ENCODE data around the gene ANP32B. TPM values are rescaled to one million over a fixed set of nuclear protein-coding genes. Genes with fewer than 3 reads are reported as not detected.

ANP32B gene
- total and polyA plus RNA-seq, 9 donors, result 18.6 to 198 (median 159) TPM

DNA sequence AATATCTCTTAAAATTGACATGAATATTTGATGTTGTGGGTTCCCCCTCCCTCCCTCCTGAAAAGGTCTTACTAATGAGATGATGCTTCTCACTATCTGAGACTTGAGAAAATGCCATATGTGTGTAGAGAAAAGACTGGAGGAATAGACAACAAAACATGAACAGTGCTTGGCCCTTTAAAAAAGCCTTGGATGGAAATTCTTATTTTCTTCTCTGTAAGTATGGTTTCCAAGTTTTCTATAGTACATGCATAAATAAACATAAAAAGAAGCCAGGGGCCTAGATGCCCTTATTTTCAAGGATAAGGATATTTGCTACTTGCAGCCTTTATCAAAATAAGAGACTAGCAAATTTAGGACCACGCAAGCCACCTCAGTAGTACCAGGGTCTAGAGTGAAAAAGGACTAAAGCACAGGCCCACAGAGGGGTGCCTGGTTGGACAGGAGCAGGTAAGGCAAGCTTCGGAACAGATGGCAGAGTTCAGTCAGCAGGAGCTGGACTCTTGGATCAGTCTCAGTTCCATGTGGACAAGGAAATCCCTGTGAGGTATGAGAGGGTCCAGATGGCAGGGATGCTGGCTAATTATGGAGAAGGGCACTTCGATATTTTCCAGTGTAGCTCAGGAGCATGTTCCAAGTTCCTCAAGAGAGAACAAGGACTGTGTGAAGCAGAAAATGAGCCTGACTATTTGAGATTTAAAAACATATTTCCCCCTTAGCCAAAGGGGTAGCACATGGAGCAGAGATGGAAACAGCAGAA lies 4.6 kb upstream of the ANP32B start:
- H3K27me3 ChIP-seq (ENCODE audit: control insufficient read depth, insufficient read depth, low read length), result no peaks in the 10 kb centered on the region
- H3K36me3 ChIP-seq (ENCODE audit: control insufficient read depth, insufficient read depth, low read length), result no peaks in the 10 kb centered on the region
- 83% methylated on average over 2 of the region's 3 CpGs for WGBS (ENCODE audit: insufficient coverage)
- no peak for DNase-seq
- H3K27ac ChIP-seq (ENCODE audit: low read length), result no peak overlapping the region
- H3K9me3 ChIP-seq (replicated peaks; ENCODE audit: control insufficient read depth, low read depth, low read length), result no peaks in the 10 kb centered on the region
- H3K4me3 ChIP-seq (ENCODE audit: low read length), result no peak overlapping the region
- H3K4me1 ChIP-seq (ENCODE audit: control insufficient read depth, insufficient read depth, low read length), result peaks cover 17% of the 10 kb centered on the region

DNA sequence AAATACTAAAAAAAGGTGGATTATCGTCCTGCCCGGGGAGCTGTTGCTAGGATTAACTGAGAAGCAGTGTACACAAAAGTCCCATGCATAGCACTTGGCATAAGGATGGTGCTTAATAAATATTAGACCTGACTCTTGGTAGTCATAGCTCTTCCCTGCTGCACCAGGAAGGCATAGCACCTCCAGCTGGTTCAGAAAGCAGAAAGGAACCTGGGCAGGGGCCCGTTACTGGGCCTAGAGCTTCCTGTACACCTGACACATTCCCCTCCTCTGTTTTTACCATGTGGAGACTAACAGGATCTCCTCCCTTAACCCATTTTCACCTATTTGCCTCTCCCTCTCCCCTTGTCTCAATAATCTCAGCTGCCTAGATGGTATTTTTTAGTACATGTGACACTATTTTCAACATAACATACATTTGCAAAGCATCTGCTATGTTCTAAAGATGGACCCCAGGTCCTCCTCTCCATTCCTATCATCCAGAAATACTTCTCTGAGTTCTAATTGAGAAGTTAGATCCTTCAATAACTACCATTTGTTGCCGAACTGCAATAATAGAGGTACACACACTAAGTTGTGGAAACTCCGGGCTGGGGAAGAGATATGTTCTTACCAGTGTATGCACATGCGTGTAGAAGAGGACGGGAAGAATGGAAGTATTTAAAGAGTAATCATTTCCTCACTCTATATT lies 3.2 kb upstream of the ANP32B start:
- H3K36me3 ChIP-seq (ENCODE audit: control insufficient read depth, insufficient read depth, low read length), result no peaks in the 10 kb centered on the region
- no peak overlapping the region for H3K27ac ChIP-seq (ENCODE audit: low read length)
- no peak overlapping the region for H3K4me3 ChIP-seq (ENCODE audit: low read length)
- no peak for DNase-seq
- H3K4me1 ChIP-seq (ENCODE audit: control insufficient read depth, insufficient read depth, low read length), result peaks cover 17% of the 10 kb centered on the region
- H3K27me3 ChIP-seq (ENCODE audit: control insufficient read depth, insufficient read depth, low read length), result no peaks in the 10 kb centered on the region
- 80% methylated on average over 1 of the region's 7 CpGs for WGBS (ENCODE audit: insufficient coverage)
- H3K9me3 ChIP-seq (replicated peaks; ENCODE audit: control insufficient read depth, low read depth, low read length), result no peaks in the 10 kb centered on the region

DNA sequence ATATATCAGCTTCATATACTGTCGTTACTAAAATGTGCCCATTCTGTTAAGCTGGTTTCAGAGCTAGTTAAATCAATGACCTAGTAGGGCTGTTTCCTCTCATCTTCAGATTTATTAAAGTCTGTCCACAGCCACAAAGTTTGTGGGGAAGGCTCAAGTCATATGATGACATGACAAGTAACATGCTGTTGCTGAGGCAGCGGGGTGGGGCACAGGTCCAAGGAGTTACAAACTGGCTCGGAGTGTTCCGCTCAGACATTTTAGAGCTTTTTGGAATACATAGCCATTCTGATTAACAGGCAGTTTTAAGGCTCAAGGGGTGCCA lies 2.7 kb upstream of the ANP32B start:
- Histone ChIP-seq H3K27ac (ENCODE audit: low read length) (no peak overlapping the region), H3K4me1 (ENCODE audit: control insufficient read depth, insufficient read depth, low read length) (peaks cover 21% of the 10 kb centered on the region), H3K9me3 (replicated peaks; ENCODE audit: control insufficient read depth, low read depth, low read length) (no peaks in the 10 kb centered on the region), H3K4me3 (ENCODE audit: low read length) (no peak overlapping the region), H3K36me3 (ENCODE audit: control insufficient read depth, insufficient read depth, low read length) (no peaks in the 10 kb centered on the region), H3K27me3 (ENCODE audit: control insufficient read depth, insufficient read depth, low read length) (no peaks in the 10 kb centered on the region)
- no CpG with 5 or more reads among the region's 4 CpGs for WGBS (ENCODE audit: insufficient coverage)
- DNase-seq, result peak; percentile 48

DNA sequence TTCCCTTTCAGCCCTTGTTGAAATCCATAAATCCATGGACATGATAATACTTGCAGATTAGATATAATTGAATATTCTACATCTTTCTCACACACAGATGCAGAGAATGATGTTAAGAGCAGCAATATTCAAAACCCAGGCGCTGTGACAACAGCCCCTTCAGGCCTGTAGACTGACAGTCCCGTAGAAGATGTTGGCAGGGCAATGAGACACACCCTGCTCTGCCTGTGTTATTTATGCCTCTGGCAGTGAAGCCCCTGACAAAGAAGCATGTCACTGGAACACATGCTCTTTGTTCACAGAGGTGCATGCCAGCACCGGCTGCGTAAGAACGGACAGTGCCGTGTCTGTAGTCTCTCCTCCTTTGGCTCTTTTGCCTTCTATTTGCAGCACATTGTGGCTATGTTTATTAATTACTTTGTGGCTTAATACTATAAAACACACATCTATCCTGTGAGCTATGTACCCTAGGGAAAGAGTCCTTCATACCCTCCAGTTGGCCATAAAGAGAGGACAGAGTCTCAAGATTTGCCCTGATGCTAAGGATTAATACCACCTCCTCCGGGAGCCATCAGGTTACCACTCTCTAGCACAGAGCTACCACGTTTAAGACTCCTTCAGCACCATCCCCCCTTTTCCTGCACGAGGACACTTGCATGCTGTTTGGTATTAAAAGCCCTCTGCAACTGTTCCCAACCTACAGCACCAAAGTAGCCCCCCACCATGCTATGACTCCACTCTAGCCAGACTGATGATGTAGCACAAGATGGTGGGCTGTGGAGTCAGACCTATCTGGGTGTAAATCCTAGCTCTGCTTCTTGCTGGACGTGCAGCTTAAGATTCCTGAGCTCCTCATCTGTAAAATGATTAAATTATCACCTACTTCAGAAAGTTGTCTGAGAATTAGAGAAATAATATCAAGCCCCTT lies 2.0 kb upstream of the ANP32B start:
- Histone ChIP-seq H3K4me1 (ENCODE audit: control insufficient read depth, insufficient read depth, low read length) (peaks cover 25% of the 10 kb centered on the region), H3K4me3 (ENCODE audit: low read length) (no peak overlapping the region), H3K36me3 (ENCODE audit: control insufficient read depth, insufficient read depth, low read length) (no peaks in the 10 kb centered on the region), H3K27me3 (ENCODE audit: control insufficient read depth, insufficient read depth, low read length) (no peaks in the 10 kb centered on the region), H3K9me3 (replicated peaks; ENCODE audit: control insufficient read depth, low read depth, low read length) (no peaks in the 10 kb centered on the region), H3K27ac (ENCODE audit: low read length) (peak overlapping the region; percentile 65)
- 23% methylated on average over 3 of the region's 10 CpGs for WGBS (ENCODE audit: insufficient coverage)
- DNase-seq, result peak; percentile 61

DNA sequence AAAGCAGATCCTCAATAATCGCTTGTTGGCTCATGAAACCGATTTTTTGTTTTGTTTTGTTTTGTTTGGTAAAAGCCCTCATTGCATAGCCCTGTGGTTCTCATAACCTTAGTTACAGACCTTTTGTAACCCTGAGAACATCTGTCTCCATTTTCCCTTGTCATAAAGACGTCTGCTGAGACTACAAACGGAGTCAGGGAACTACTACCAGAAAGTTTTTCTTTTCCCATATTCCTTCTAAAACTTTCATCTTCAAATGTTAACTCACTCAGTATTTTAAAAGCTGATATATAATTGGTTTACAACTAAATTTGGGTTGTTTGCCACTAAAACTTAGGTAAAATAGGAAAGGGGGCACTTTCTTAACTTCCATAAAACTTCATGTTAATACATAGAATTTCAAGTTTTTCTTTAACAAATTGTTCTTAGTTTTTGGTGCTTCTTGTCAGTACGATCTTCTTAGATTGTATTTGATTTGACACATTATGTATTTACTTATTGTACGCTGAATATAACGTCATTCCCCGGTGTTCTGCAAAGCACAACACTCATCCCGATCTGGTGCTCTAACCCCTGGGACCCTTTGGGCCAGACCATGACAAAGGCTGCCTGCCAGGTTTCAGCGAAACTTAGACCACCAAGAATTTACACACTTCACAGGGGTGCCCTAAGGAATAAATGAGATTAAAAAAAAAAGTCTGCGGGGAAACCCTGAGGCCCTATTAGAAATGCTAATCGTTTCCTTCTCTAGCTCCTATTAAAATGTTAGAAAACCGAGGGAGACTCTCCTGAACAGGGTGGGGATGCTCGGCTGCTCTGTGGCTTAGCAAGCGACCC lies 1.1 kb upstream of the ANP32B start:
- Histone ChIP-seq H3K4me3 (ENCODE audit: low read length) (peak overlapping the region; percentile 70), H3K36me3 (ENCODE audit: control insufficient read depth, insufficient read depth, low read length) (no peaks in the 10 kb centered on the region), H3K4me1 (ENCODE audit: control insufficient read depth, insufficient read depth, low read length) (peaks cover 27% of the 10 kb centered on the region), H3K27ac (ENCODE audit: low read length) (peak overlapping the region; percentile 83), H3K27me3 (ENCODE audit: control insufficient read depth, insufficient read depth, low read length) (no peaks in the 10 kb centered on the region), H3K9me3 (replicated peaks; ENCODE audit: control insufficient read depth, low read depth, low read length) (no peaks in the 10 kb centered on the region)
- WGBS (ENCODE audit: insufficient coverage), result 27% methylated on average over 3 of the region's 15 CpGs
- DNase-seq, result peak; percentile 34

DNA sequence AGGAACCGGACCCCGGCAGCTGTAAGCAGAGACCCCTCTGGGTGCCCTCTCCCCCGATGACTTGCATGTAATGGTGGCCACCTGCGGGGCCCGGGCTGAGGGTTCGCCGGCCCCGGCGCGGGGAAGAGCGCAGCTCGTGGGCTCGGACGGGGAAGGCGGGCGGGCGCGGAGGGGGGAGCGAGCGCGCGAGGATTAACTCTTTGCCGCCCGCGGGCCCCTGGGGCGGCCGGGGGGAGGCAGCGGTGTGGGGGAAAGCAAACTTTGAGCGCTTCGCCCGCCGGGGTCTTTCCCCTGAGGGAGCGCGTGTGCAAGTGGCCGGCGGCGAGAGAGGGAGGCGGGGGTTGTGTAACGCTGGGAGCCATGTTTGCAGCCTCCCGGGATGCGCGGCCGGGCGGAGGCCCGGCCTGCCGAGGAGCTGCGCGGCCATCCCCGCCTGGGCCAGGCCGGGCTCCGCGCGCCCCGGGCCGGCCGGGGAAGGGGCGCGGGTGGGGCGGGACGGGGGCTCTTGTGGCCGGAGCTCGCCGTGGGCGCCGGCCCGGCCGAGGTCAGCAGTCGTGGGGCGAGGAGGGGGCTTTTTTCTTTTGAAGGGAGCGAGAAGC lies 547 bp downstream of the ANP32B start:
- H3K4me3 ChIP-seq (ENCODE audit: low read length), result peak overlapping the region; percentile 82
- DNase-seq, result peak; percentile 83
- H3K27me3 ChIP-seq (ENCODE audit: control insufficient read depth, insufficient read depth, low read length), result no peaks in the 10 kb centered on the region
- no peaks in the 10 kb centered on the region for H3K36me3 ChIP-seq (ENCODE audit: control insufficient read depth, insufficient read depth, low read length)
- no peaks in the 10 kb centered on the region for H3K9me3 ChIP-seq (replicated peaks; ENCODE audit: control insufficient read depth, low read depth, low read length)
- peaks cover 32% of the 10 kb centered on the region for H3K4me1 ChIP-seq (ENCODE audit: control insufficient read depth, insufficient read depth, low read length)
- WGBS (ENCODE audit: insufficient coverage), result under 1% methylated on average over 66 of the region's 70 CpGs
- peak overlapping the region; percentile 96 for H3K27ac ChIP-seq (ENCODE audit: low read length)

DNA sequence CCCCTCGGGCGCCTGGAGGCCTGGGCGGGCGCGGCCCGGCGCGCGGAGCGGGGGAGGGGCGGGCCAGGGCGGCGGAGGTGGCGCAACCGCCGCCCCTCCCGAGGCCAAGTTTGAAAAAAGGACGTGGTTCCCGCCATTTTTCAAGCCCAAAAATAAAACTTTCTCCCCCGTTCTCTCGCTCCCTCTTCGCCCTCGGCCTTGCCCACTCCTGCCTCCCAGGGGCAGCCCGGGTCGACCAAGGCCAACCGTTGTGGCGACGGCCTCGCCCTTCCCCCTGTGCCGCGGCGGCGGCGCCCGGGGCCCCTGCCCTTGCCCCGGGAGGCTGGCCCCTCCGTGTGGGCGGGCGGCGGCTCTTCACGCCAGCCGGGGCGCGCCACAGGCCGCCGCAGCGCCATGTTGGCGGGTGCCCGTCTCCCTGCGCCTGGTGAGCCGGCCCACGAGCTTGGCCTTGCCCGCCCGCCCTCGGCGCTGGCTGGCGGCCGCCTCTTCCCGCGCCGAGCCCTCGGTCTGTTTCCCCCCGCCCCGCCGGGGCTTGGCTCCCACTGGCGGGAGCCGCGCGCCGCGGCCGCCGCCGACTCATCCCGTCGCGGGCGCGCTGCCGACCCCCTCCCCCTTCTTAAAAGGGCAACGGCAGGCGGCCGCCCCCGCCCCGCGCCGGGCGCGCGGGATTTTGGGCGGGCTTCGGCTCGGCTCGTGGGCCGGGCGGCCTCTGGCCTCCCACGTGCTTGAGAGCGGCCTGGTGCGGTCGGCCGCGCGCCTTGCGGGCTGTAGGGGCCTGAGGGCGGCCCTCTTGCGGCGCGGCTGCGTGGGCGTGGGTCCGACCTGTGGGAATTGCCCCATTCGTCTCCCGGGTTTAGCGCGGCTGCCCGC lies 1.3 kb downstream of the ANP32B start:
- Histone ChIP-seq H3K27ac (ENCODE audit: low read length) (peak overlapping the region; percentile 96), H3K4me1 (ENCODE audit: control insufficient read depth, insufficient read depth, low read length) (peaks cover 32% of the 10 kb centered on the region), H3K4me3 (ENCODE audit: low read length) (peak overlapping the region; percentile 82), H3K9me3 (replicated peaks; ENCODE audit: control insufficient read depth, low read depth, low read length) (no peaks in the 10 kb centered on the region), H3K36me3 (ENCODE audit: control insufficient read depth, insufficient read depth, low read length) (no peaks in the 10 kb centered on the region), H3K27me3 (ENCODE audit: control insufficient read depth, insufficient read depth, low read length) (no peaks in the 10 kb centered on the region)
- peak; percentile 90 for DNase-seq
- WGBS (ENCODE audit: insufficient coverage), result under 1% methylated on average over 95 of the region's 116 CpGs

DNA sequence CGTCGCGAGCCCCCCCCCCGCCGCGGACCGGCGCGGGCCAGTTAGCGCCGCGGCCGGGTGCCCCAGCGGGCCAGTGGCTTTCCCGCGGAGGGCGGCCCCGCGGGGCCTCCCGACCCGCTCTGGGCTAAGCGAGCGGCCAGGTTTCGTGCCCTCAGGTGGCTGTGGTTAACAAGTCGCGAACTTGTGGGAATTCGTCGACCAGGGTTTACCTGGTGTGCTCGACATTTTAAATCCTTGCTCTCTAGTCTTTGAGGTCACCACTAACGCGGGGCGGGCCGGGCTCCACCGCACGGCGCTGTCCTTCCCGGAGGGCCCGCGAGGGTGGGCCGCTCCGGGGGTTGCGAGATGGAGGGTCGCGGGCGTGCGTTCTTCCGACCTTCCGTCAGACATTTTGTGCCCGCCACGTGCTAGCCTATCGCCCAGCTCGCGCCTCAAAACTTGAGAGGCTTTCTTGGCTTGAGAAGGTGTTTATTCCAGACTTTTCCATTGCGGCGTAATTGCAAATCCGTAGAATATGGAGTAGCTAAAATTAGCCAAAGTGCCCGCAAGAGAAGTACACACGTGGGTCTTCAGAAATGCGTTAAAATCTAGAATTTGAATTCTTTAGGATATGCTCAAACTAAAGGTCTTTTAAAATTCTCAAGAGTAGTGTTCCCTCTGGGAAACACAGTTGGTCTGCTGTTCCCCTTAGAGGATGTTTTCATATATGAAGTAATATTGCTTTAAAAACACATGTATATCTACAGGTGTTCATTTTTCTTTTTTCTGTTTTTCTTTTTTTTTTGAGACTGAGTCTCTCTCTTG lies 2.1 kb downstream of the ANP32B start:
- peak overlapping the region; percentile 52 for H3K4me3 ChIP-seq (ENCODE audit: low read length)
- WGBS (ENCODE audit: insufficient coverage), result 1% methylated on average over 48 of the region's 59 CpGs
- peak; percentile 60 for DNase-seq

More for the DNA sequence above, 2.1 kb downstream of the ANP32B start:
- H3K27ac ChIP-seq (ENCODE audit: low read length), result peak overlapping the region; percentile 86
- no peaks in the 10 kb centered on the region for H3K9me3 ChIP-seq (replicated peaks; ENCODE audit: control insufficient read depth, low read depth, low read length)
- no peaks in the 10 kb centered on the region for H3K36me3 ChIP-seq (ENCODE audit: control insufficient read depth, insufficient read depth, low read length)
- peaks cover 30% of the 10 kb centered on the region for H3K4me1 ChIP-seq (ENCODE audit: control insufficient read depth, insufficient read depth, low read length)
- H3K27me3 ChIP-seq (ENCODE audit: control insufficient read depth, insufficient read depth, low read length), result no peaks in the 10 kb centered on the region

Data from muscle of leg (tissue), 11 donors.